GM18526 (cell line): ENCODE results near the gene BRI3BP.
A peak's percentile ranks its signal among the peaks of the same experiment; 100 is the strongest.

Experiments
- POLR2A ChIP-seq: IDR thresholded peaks from 3 replicates; pipeline ENCODE4 v1.6.1; 2011; ENCODE audit not compliant: insufficient read length; ENCODE audit errors: extremely low read depth

BRI3BP gene

GRCh38 chr12:125032466-125033152 lies 39.2 kb downstream of the BRI3BP start:
- TF ChIP-seq POLR2A: no peak

GRCh38 chr12:125033288-125033687 lies 39.8 kb downstream of the BRI3BP start:
- no peak for TF ChIP-seq POLR2A

GRCh38 chr12:125038976-125039625 lies 45.7 kb downstream of the BRI3BP start:
- TF ChIP-seq POLR2A: no peak

- no peak for TF ChIP-seq POLR2A
These were observed 55.6 kb downstream of the BRI3BP start for GRCh38 chr12:125049093-125049458.

GRCh38 chr12:125050446-125050845 lies 57.0 kb downstream of the BRI3BP start:
- TF ChIP-seq POLR2A: no peak

- no peak for TF ChIP-seq POLR2A
These were observed 57.4 kb downstream of the BRI3BP start for GRCh38 chr12:125050868-125051267.

- TF ChIP-seq POLR2A: no peak
These were observed 60.4 kb downstream of the BRI3BP start for GRCh38 chr12:125053821-125054220.

GRCh38 chr12:125055591-125055990 lies 62.1 kb downstream of the BRI3BP start:
- TF ChIP-seq POLR2A: no peak

- no peak for TF ChIP-seq POLR2A
These were observed 62.9 kb downstream of the BRI3BP start for GRCh38 chr12:125056306-125056705.

- no peak for TF ChIP-seq POLR2A
These were observed 64.3 kb downstream of the BRI3BP start for GRCh38 chr12:125057708-125058107.

- TF ChIP-seq POLR2A: no peak
These were observed 67.8 kb downstream of the BRI3BP start for GRCh38 chr12:125061229-125061628.

- TF ChIP-seq POLR2A: no peak
These were observed 71.0 kb downstream of the BRI3BP start for GRCh38 chr12:125064492-125064891.

- peak; percentile 74 for TF ChIP-seq POLR2A
These were observed 71.8 kb downstream of the BRI3BP start, which contains the start of gene AACS for GRCh38 chr12:125065021-125065918. AACS (plus strand) TSS chr12:125065435; CDS start chr12:125065585, 150 bp downstream.

- no peak for TF ChIP-seq POLR2A
These were observed 72.6 kb downstream of the BRI3BP start for GRCh38 chr12:125065919-125066570.

GRCh38 chr12:125068391-125068790 lies 74.9 kb downstream of the BRI3BP start:
- no peak for TF ChIP-seq POLR2A
